GM12878 (cell line): ENCODE data around the gene CHRNB2. TPM values are rescaled to one million over a fixed set of nuclear protein-coding genes. Genes with fewer than 3 reads are reported as not detected.

ENCODE experiments used
- ATF2 ChIP-seq: IDR thresholded peaks from 2 replicates; pipeline ENCODE4 v1.6.1; 2012; ENCODE audit warnings: low read length, inconsistent platforms
- CBFB ChIP-seq: IDR thresholded peaks from 2 replicates; pipeline ENCODE4 v1.6.1; 2016; ENCODE audit warnings: antibody characterized with exemption, low read depth
- CBX5 ChIP-seq: sonication (generic); IDR thresholded peaks from 2 replicates; pipeline ENCODE4 v1.6.1; 2016; ENCODE audit warnings: low read depth, moderate library complexity, mild to moderate bottlenecking, inconsistent platforms
- CEBPZ ChIP-seq: fragments of 150-350 bp; IDR thresholded peaks from 2 replicates; pipeline ENCODE4 v1.6.1; 2016; ENCODE audit warnings: low read depth, low read length
- CREB1 ChIP-seq: IDR thresholded peaks from 2 replicates; pipeline ENCODE4 v1.6.1; 2012; ENCODE audit warnings: low read depth, mild to moderate bottlenecking, inconsistent platforms
- CTCF ChIP-seq, 3 experiments: IDR thresholded peaks in 2 of 3; conservative IDR thresholded peaks in 1 of 3; 2 replicates each; pipeline ENCODE4 v1.5.1; 2011; ENCODE audit warnings: low read depth in 3 of 3, low read length in 3 of 3, mild to moderate bottlenecking in 3 of 3, control low read depth in 2 of 3, moderate library complexity in 2 of 3, inconsistent platforms in 1 of 3, mixed read lengths in 1 of 3; ENCODE audit not compliant: control insufficient read depth in 2 of 3, insufficient read depth in 1 of 3; ENCODE audit errors: extremely low read depth in 1 of 3
- CUX1 ChIP-seq: IDR thresholded peaks from 2 replicates; pipeline ENCODE4 v1.6.1; 2012; ENCODE audit warnings: improper control_type of control experiment, low read depth, low read length; ENCODE audit not compliant: insufficient replicate concordance
- DPF2 ChIP-seq: fragments of 450-650 bp; IDR thresholded peaks from 2 replicates; pipeline ENCODE4 v1.6.1; 2017; ENCODE audit warnings: mild to moderate bottlenecking
- EED ChIP-seq: sonication (generic); IDR thresholded peaks from 2 replicates; pipeline ENCODE4 v1.6.1; 2016; ENCODE audit warnings: antibody characterized with exemption, low read depth
- ETV6 ChIP-seq, 2 experiments: fragments of 450-650 bp in 1 of 2; IDR thresholded peaks in 1 of 2; conservative IDR thresholded peaks in 1 of 2; 2 replicates each; pipeline ENCODE4 v1.6.1; 2014; ENCODE audit warnings: antibody characterized with exemption in 1 of 2, borderline replicate concordance in 1 of 2, low read depth in 1 of 2, mild to moderate bottlenecking in 1 of 2, moderate library complexity in 1 of 2
- FOXM1 ChIP-seq: IDR thresholded peaks from 2 replicates; pipeline ENCODE4 v1.6.1; 2012; ENCODE audit warnings: low read depth, mild to moderate bottlenecking, inconsistent platforms, low read length, moderate library complexity
- MEF2B ChIP-seq: fragments of 450-650 bp; IDR thresholded peaks from 2 replicates; pipeline ENCODE4 v1.6.1; 2018; ENCODE audit warnings: mild to moderate bottlenecking, moderate library complexity; ENCODE audit not compliant: partially characterized antibody, poor library complexity, severe bottlenecking
- NBN ChIP-seq: fragments of 450-650 bp; IDR thresholded peaks from 2 replicates; pipeline ENCODE4 v1.6.1; 2016
- NR2C1 ChIP-seq: fragments of 450-650 bp; IDR thresholded peaks from 2 replicates; pipeline ENCODE4 v1.6.1; 2017; ENCODE audit warnings: antibody characterized with exemption, mild to moderate bottlenecking, moderate library complexity
- SPI1 ChIP-seq: IDR thresholded peaks from 2 replicates; pipeline ENCODE4 v1.6.1; 2011; ENCODE audit warnings: low read depth, mild to moderate bottlenecking, low read length, moderate library complexity, borderline replicate concordance; ENCODE audit not compliant: insufficient read depth
- ZSCAN29 ChIP-seq: fragments of 450-650 bp; IDR thresholded peaks from 2 replicates; pipeline ENCODE4 v1.6.1; 2017; ENCODE audit warnings: mild to moderate bottlenecking, moderate library complexity
- polyA plus RNA-seq, 11 experiments: library from polyadenylated mRNA; depleted of rRNA in 4 of 11; unstranded in 6 of 11; stranded (reverse) in 5 of 11; fragments of >200 nt; fragmentation: Nextera tagmentation in 4 of 11; fragmentation: Illumina TruSeq in 1 of 11; extraction: Ambion mirVana in 4 of 11; extraction: Trizol in 1 of 11; gene quantifications; 1 replicate in 1 of 11; 2 replicates in 10 of 11; pipeline versions ENCODE4 v1.2.1 to v1.2.3, GENCODE V29; 2011 to 2016; ENCODE audit warnings: inconsistent platforms in 2 of 11, missing spikeins in 2 of 11, low read depth in 1 of 11
- total RNA-seq, 4 experiments: library from RNA; depleted of rRNA in 3 of 4; stranded (reverse); fragments of >200 nt in 3 of 4; fragmentation: Illumina TruSeq in 1 of 4; extraction: Trizol in 1 of 4; gene quantifications; 2 replicates each; pipeline versions ENCODE4 v1.2.1 to v1.2.3, GENCODE V29; 2013 to 2021

The CHRNB2 gene
- total and polyA plus RNA-seq, 10 of the 15 experiments (the other 5 are each of a cell fraction or from before 2014, with no cell fraction given), result 0.01 to 0.11 (median 0.03) TPM; not detected in 6

GRCh38 chr1:154584267-154584994 is 16.9 kb downstream of the CHRNB2 start (continued):
- no peak for TF ChIP-seq CBFB
- no peak for TF ChIP-seq EED
- TF ChIP-seq ZSCAN29, result no peak
- TF ChIP-seq NBN, result no peak
- peak in 1 of 2 experiments; percentile 65; a peak in 1 of 4 replicates for TF ChIP-seq ETV6 (conservative IDR thresholded peaks at IDR 0.05 in 1 of 2, IDR thresholded peaks at IDR 0.05 in 1 of 2; ENCODE audit: borderline replicate concordance in 1 of 2, low read depth in 1 of 2)
- 0 out of 2 replicates have a peak, but pooled peaks have one; percentile 16 for TF ChIP-seq SPI1
- no peak for TF ChIP-seq MEF2B
- 0 out of 2 replicates have a peak, but pooled peaks have one; percentile 25 for TF ChIP-seq ATF2
- TF ChIP-seq CTCF (IDR thresholded peaks at IDR 0.05 in 2 of 3, conservative IDR thresholded peaks at IDR 0.05 in 1 of 3; ENCODE audit: control insufficient read depth in 2 of 3, extremely low read depth in 1 of 3, insufficient read depth in 1 of 3, low read depth in 3 of 3, low read length in 3 of 3), result peak in 2 of 3 experiments; percentile 3 to 6; a peak in 1 of 6 replicates
- TF ChIP-seq CEBPZ, result no peak
- no peak for TF ChIP-seq CUX1
- TF ChIP-seq CBX5, result no peak
- TF ChIP-seq CREB1, result no peak
- TF ChIP-seq FOXM1, result no peak
- no peak for TF ChIP-seq DPF2
- no peak for TF ChIP-seq NR2C1
